SJSA1 (cell line): ENCODE results near the gene MAST3. TPM values are rescaled to one million over a fixed set of nuclear protein-coding genes. Genes with fewer than 3 reads are reported as not detected.

Experiments
- DNase-seq, 2 experiments: peaks; one replicate each; pipeline ENCODE4 v3.0.0-alpha.2; 2015 to 2020; ENCODE audit warnings: low spot score in 2 of 2, low read depth in 1 of 2
- H3K27ac ChIP-seq: fragments of 250-450 bp; sonication (Bioruptor Pico); 2 replicates; pipeline ENCODE4 v1.5.1; 2020; ENCODE audit warnings: mild to moderate bottlenecking, moderate library complexity
- H3K27me3 ChIP-seq: fragments of 250-450 bp; sonication (Bioruptor Pico); replicated peaks from 2 replicates; pipeline ENCODE4 v1.5.1; 2020; ENCODE audit warnings: mild to moderate bottlenecking, moderate library complexity
- H3K36me3 ChIP-seq: fragments of 250-450 bp; sonication (Bioruptor Pico); 2 replicates; pipeline ENCODE4 v1.5.1; 2020; ENCODE audit warnings: mild to moderate bottlenecking
- H3K4me1 ChIP-seq: fragments of 250-450 bp; sonication (Bioruptor Pico); replicated peaks from 2 replicates; pipeline ENCODE4 v1.6.1; 2021; ENCODE audit warnings: mild to moderate bottlenecking
- H3K4me3 ChIP-seq: fragments of 250-450 bp; sonication (Bioruptor Pico); 2 replicates; pipeline ENCODE4 v1.5.1; 2020; ENCODE audit warnings: mild to moderate bottlenecking
- H3K9me3 ChIP-seq: fragments of 250-450 bp; sonication (Bioruptor Pico); replicated peaks from 2 replicates; pipeline ENCODE4 v1.5.1; 2020; ENCODE audit warnings: mild to moderate bottlenecking
- total RNA-seq: library from RNA; depleted of rRNA; stranded (reverse); fragments of >200 nt; shearing (Covaris generic); gene quantifications from 2 replicates; pipeline ENCODE4 v1.2.3, GENCODE V29; 2014; rRNA removed

The MAST3 gene
- 1.2 and 2.3 TPM in 2 replicates for total RNA-seq

GRCh38 chr19:18097217-18097992 lies at the start of gene MAST3:
Gene MAST3, plus strand, starts transcription at chr19:18097778. Its CDS starts 15 bp downstream, at chr19:18097793.
- H3K4me1 ChIP-seq: peaks cover 7% of the 10 kb centered on the region
- DNase-seq: peak; percentile 41 to 84
- H3K4me3 ChIP-seq: peak within 1 kb of the TSS; percentile 45

GRCh38 chr19:18049385-18049784 lies 48.2 kb upstream of the MAST3 start:
- DNase-seq: no peak
- Histone ChIP-seq H3K4me3 (no peak overlapping the region), H3K27me3 (no peaks in the 10 kb centered on the region), H3K27ac (no peak overlapping the region), H3K36me3 (no peaks in the 10 kb centered on the region), H3K4me1 (peaks cover 41% of the 10 kb centered on the region), H3K9me3 (no peaks in the 10 kb centered on the region)

More at GRCh38 chr19:18097217-18097992, at the start of gene MAST3:
- Histone ChIP-seq H3K27me3 (no peaks in the 10 kb centered on the region), H3K27ac (no peak within 1 kb of the TSS), H3K36me3 (no peaks in the 10 kb centered on the region), H3K9me3 (no peaks in the 10 kb centered on the region)

GRCh38 chr19:18051887-18052286 lies 45.7 kb upstream of the MAST3 start:
- Histone ChIP-seq H3K4me3 (no peak overlapping the region), H3K27me3 (no peaks in the 10 kb centered on the region), H3K4me1 (peaks cover 22% of the 10 kb centered on the region), H3K9me3 (no peaks in the 10 kb centered on the region), H3K36me3 (no peaks in the 10 kb centered on the region), H3K27ac (no peak overlapping the region)
- DNase-seq: no peak

- H3K27ac ChIP-seq: peak overlapping the region; percentile 60
- no peak overlapping the region for H3K4me3 ChIP-seq
- DNase-seq: peak; percentile 76 to 88
- no peaks in the 10 kb centered on the region for H3K27me3 ChIP-seq
- H3K36me3 ChIP-seq: no peaks in the 10 kb centered on the region
- no peaks in the 10 kb centered on the region for H3K9me3 ChIP-seq
- H3K4me1 ChIP-seq: peaks cover 30% of the 10 kb centered on the region
Observed at GRCh38 chr19:18053576-18054219, 43.9 kb upstream of the MAST3 start.

GRCh38 chr19:18055967-18056366 lies 41.6 kb upstream of the MAST3 start:
- Histone ChIP-seq H3K9me3 (no peaks in the 10 kb centered on the region), H3K27me3 (no peaks in the 10 kb centered on the region), H3K27ac (no peak overlapping the region), H3K4me1 (peaks cover 30% of the 10 kb centered on the region), H3K36me3 (no peaks in the 10 kb centered on the region), H3K4me3 (no peak overlapping the region)
- no peak for DNase-seq

- Histone ChIP-seq H3K27ac (no peak overlapping the region), H3K4me1 (peaks cover 30% of the 10 kb centered on the region), H3K36me3 (no peaks in the 10 kb centered on the region), H3K27me3 (no peaks in the 10 kb centered on the region), H3K4me3 (no peak overlapping the region), H3K9me3 (no peaks in the 10 kb centered on the region)
- no peak for DNase-seq
Observed at GRCh38 chr19:18057557-18057956, 40.0 kb upstream of the MAST3 start.

- peak overlapping the region; percentile 30; the same call in 1 of the 2 replicates for H3K27ac ChIP-seq
Observed at GRCh38 chr19:18058208-18059009, 39.2 kb upstream of the MAST3 start.

GRCh38 chr19:18059297-18059696 lies 38.3 kb upstream of the MAST3 start:
- no peaks in the 10 kb centered on the region for H3K27me3 ChIP-seq
- H3K36me3 ChIP-seq: no peaks in the 10 kb centered on the region
- peaks cover 16% of the 10 kb centered on the region for H3K4me1 ChIP-seq
- DNase-seq: no peak
- H3K9me3 ChIP-seq: no peaks in the 10 kb centered on the region
- no peak overlapping the region for H3K27ac ChIP-seq
- no peak overlapping the region for H3K4me3 ChIP-seq

More at GRCh38 chr19:18058208-18059009, 39.2 kb upstream of the MAST3 start:
- Histone ChIP-seq H3K27me3 (no peaks in the 10 kb centered on the region), H3K4me3 (no peak overlapping the region), H3K4me1 (peaks cover 23% of the 10 kb centered on the region), H3K9me3 (no peaks in the 10 kb centered on the region), H3K36me3 (no peaks in the 10 kb centered on the region)
- peak; percentile 65 to 80 for DNase-seq

GRCh38 chr19:18059902-18060301 lies 37.7 kb upstream of the MAST3 start:
- no peak for DNase-seq
- peaks cover 10% of the 10 kb centered on the region for H3K4me1 ChIP-seq

GRCh38 chr19:18060472-18060871 lies 37.1 kb upstream of the MAST3 start:
- no peak for DNase-seq
- H3K27me3 ChIP-seq: no peaks in the 10 kb centered on the region
- H3K4me3 ChIP-seq: no peak overlapping the region
- no peaks in the 10 kb centered on the region for H3K9me3 ChIP-seq
- no peak overlapping the region for H3K27ac ChIP-seq
- H3K36me3 ChIP-seq: no peaks in the 10 kb centered on the region
- H3K4me1 ChIP-seq: peaks cover 9% of the 10 kb centered on the region

More at GRCh38 chr19:18059902-18060301, 37.7 kb upstream of the MAST3 start:
- H3K9me3 ChIP-seq: no peaks in the 10 kb centered on the region
- no peak overlapping the region for H3K27ac ChIP-seq
- no peak overlapping the region for H3K4me3 ChIP-seq
- no peaks in the 10 kb centered on the region for H3K36me3 ChIP-seq
- H3K27me3 ChIP-seq: no peaks in the 10 kb centered on the region

GRCh38 chr19:18062028-18062427 lies 35.5 kb upstream of the MAST3 start:
- H3K27me3 ChIP-seq: no peaks in the 10 kb centered on the region
- no peaks in the 10 kb centered on the region for H3K9me3 ChIP-seq
- H3K4me3 ChIP-seq: no peak overlapping the region
- peaks cover 9% of the 10 kb centered on the region for H3K4me1 ChIP-seq
- H3K36me3 ChIP-seq: no peaks in the 10 kb centered on the region
- H3K27ac ChIP-seq: no peak overlapping the region
- no peak for DNase-seq

GRCh38 chr19:18063463-18063862 lies 34.1 kb upstream of the MAST3 start:
- Histone ChIP-seq H3K4me3 (no peak overlapping the region), H3K36me3 (no peaks in the 10 kb centered on the region), H3K4me1 (peaks cover 2% of the 10 kb centered on the region), H3K9me3 (no peaks in the 10 kb centered on the region), H3K27me3 (no peaks in the 10 kb centered on the region), H3K27ac (no peak overlapping the region)
- DNase-seq: no peak

- Histone ChIP-seq H3K4me1 (no peaks in the 10 kb centered on the region), H3K4me3 (no peak overlapping the region), H3K27me3 (no peaks in the 10 kb centered on the region), H3K27ac (no peak overlapping the region), H3K9me3 (no peaks in the 10 kb centered on the region), H3K36me3 (no peaks in the 10 kb centered on the region)
- no peak for DNase-seq
Observed at GRCh38 chr19:18065173-18065495, 32.4 kb upstream of the MAST3 start.

GRCh38 chr19:18068395-18068794 lies 29.2 kb upstream of the MAST3 start:
- Histone ChIP-seq H3K27ac (no peak overlapping the region), H3K4me1 (no peaks in the 10 kb centered on the region), H3K9me3 (no peaks in the 10 kb centered on the region), H3K4me3 (no peak overlapping the region), H3K36me3 (no peaks in the 10 kb centered on the region), H3K27me3 (no peaks in the 10 kb centered on the region)
- no peak for DNase-seq
